Effector CD8-positive, alpha-beta T cell (primary cell): ENCODE data around the gene FRRS1.
"Not testable (repeated sequence)": the region's sequence is repeated elsewhere in the genome, so short reads cannot be mapped to it uniquely, and the experiment has no call there.

Source experiments
- DNase-seq: peaks from one replicate; lab custom pipeline; 2025; lab: John Stamatoyannopoulos, UW

The FRRS1 gene

DNA sequence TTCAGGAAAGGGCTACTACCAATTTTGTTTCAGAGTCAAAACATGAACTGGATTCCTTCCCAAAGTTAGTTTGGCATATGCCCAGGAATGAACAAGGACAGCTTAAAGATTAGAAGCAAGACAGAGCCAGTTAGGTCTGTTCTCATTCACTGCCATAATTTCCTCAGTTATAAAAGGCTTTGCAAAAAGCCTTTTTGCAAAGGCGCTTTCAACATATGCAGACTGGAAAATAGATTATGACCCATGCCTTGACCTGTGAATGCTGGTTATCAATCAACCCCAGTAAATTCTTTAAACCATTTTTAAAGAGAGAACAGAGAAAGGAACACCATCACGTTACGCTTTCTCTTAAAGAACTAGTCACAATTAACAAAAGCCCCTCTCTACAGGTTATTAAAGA lies 1.7 kb upstream of the FRRS1 start:
- DNase-seq = no peak

DNA sequence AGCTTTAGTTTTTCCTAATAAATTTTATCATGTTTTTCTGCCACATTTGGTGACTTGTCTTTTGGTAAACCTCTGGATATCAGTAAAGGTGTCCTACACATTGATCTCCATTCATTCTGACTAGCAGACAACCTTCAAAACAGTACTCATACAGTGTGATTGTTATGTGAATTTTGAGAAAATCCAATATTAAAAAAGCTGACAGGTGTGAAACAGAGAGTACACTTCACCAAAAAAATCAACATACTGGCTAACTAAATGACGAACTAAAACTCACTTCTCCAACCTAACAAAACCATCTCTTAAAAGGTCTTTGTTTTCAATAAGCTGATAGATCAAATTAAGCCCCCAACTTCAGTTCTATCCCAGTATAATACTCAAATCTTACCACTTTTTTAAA lies 1.5 kb downstream of the FRRS1 start:
- DNase-seq = no peak

DNA sequence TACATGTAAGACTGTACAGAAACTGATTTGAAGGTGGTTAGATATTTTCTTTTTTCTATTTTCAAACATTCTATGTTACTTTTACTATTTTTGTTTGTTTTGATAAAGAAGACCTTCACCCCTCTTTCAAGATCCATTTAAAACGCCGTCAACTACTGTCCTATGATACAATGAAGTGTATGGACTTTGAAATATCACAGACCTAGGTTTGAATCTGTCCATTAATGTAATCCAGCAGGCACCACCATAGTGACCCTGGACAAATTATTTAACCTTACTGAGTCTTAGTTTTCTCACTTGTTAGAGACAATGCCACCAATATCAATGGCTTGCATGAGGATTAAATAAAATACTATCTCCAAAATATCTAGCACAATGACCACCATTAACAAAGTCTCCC lies 2.0 kb downstream of the FRRS1 start:
- no peak for DNase-seq

DNA sequence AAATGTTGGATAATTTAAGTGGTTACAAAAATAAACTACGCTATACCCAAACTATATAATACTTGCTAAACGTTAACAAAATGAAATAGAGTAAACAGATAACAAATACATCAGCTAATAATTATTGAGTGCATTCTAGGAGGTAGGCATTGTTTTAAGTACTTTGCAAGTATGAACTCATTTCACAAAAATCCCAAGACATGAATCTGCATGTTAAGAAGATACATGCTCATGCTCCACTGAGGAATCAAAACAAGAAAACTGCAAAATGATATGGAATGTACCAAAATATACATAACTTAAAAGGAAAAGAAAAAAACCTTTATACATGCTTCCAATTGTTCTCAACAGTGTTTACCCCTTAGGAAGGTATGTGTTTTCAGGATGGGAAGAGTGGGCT lies 2.5 kb downstream of the FRRS1 start:
- DNase-seq = no peak

DNA sequence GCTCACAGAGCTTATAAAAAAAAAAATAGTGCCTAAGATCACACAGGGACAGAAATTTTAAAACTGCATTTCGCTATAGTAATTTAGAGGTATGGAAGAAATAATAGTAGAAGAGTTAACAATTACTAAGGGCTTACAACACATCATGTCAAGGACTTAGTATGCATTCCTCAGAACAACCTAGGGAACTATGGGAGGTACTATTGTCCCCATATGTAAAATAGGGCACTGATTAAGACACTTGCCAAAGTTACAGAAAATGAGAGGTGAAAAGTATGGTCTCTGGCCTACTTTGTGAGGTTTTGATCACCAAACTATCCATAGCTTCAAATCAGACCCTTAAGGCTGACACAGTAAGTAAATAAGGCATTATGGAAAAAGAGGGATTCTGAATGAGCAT lies 4.7 kb downstream of the FRRS1 start:
- DNase-seq = no peak

DNA sequence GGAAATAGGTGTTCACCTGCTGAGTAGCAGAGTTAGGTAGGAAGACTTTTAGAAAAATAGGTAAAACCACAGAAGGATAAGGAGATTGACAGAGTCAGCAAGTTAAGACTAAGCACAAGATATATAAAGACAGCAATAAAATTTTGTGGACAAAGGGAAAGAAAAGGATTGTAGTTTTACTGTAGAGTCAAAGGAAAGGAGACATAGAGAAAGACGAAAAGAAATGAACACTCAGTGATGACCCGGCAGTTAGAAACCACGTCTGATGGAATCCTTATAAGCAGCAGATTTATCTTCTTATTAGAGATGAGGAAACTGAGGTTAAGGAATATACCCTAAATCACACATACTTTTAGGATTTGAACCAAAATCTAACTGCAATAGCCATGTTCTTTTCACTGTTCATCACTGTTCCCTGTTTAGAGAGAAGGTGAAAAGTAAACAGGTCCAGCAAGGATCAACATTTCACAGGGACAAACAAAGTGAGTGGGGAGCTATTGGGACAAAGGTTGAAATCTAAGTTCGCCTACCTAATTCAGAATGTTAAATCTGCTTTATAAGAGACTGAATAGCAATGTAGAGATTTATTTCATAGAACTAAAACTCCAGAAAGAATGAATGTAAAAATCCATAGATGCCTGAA lies 6.8 kb downstream of the FRRS1 start:
- no peak for DNase-seq

DNA sequence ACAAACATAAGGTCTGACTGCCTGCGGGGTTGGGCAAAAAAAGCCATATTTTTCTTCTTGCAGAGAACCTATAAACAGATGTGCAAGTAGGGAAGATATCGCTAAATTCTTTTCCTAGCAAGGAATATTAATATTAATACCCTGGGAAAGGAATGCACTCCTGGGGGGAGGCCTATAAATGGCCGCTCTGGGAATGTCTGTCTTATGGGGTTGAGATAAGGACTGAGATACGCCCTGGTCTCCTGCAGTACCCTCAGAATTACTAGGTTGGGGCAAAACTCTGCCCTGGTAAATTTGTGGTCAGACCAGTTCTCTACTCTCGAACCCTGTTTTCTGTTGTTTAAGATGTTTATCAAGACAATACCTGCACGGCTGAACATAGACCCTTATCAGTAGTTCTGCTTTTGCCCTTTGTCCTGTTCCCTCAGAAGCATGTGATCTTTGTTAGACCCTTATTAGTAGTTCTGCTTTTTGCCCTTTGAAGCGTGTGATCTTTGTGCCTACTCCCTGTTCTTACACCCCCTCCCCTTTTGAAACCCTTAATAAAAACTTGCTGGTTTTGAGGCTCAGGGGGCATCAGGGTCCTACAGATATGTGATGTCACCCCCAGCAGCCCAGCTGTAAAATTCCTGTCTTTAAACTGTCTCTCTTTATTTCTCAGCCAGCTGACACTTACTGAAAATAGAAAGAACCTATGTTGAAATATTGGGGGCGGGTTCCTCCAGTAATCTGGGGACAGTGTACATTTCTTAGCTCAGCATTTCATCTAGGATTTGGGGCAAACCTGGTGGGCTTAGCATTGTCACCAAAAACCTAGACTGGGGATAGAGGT lies 7.5 kb downstream of the FRRS1 start:
- DNase-seq = not testable (repeated sequence)

DNA sequence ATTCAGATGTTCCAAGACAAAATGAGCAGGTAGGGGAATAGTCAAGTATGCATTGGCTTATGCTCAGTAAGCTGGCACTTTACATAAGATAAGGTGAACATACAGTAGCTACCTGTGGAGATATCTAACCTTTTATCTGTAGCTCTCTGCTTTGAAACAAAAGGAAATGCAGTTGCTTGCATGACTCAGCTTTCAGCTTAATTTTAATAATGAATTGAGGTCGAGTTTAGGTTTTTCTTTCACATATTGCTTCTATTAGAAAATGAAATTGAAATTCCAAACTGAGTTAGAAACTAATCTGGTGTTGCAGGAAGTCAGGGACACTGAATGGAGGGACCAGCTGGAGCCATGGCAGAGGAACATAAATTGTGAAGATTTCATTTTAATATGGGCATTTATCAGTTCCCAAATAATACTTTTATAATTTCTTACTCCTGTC lies 8.3 kb downstream of the FRRS1 start:
- no peak for DNase-seq

DNA sequence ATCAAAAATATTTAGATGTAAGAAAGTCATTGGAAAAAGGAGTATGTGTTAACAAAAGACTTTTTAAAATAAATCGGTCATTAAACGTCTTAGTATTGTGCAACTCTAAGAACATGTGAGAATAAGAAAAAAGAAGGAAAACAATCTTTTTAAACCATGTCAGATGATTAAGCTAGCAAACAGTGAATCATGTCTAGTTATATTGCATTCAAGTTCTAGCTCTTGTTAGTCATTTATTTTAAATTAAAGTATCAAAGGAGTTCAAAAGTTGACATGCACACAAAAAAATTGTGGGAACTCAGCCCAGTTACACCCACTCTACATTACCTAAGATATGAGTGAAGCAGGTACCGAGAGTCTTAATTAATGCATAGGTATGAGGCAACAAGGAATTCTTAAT lies 9.8 kb downstream of the FRRS1 start:
- no peak for DNase-seq

DNA sequence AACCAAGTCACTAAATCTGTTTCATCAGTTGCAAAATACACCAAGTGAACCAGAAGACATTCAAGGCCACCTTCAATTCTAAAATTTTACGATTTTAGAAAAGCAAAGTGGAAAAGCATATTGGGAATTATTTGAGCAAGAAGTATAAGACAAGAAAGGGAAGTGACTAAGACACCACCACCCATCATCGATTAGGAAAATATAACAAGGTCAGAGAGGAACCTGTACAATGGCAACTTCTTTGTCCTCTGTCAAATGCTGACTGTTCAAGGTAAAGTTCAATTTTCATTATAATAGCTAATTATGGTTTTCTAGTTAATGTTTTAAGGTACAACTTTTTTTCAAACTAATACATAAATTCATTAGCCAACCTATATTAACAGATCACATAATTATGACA lies 10.8 kb downstream of the FRRS1 start:
- no peak for DNase-seq

DNA sequence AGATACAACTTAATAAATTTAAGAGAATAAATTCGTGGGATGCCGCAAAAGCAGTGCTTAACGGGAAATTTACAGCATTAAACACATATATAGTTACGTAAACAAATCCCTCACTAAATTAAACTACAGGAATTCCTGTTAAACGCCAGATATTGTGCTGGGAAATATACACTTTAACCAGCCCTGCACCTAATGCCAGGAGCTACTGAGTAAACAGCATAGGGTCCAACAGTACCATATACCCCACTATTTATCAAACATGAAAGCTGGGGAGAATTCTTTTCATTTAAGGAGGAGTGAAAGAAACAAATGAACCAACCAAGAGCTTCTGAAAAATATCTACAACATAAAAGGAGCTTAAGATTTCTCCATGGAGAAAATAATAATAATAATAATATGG lies 11.7 kb downstream of the FRRS1 start:
- no peak for DNase-seq

DNA sequence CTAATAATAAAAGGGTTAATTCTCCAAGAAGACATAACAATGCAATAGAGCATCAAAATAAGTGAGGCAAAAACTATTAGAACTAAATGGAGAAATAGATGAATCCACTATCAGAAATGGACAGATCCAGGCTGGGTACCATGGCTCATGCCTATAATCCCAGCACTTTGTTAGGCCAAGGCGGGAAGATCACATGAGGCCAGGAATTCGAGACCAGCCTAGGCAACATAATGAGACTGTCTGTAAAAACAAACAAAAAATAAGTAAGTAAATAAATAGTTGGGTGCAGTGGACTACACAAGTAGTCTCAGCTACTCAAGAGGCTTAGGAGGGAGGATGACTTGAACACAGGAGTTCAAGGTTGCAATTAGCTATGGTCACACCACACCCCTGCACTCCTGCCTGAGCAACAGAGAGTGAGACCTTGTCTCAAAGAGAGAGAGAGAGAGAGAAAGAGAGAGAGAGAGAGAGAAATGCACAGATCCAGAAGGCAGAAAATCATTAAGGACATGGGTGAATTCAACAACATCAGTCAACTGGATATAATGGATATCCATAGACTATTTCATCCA lies 12.3 kb downstream of the FRRS1 start:
- DNase-seq = no peak

DNA sequence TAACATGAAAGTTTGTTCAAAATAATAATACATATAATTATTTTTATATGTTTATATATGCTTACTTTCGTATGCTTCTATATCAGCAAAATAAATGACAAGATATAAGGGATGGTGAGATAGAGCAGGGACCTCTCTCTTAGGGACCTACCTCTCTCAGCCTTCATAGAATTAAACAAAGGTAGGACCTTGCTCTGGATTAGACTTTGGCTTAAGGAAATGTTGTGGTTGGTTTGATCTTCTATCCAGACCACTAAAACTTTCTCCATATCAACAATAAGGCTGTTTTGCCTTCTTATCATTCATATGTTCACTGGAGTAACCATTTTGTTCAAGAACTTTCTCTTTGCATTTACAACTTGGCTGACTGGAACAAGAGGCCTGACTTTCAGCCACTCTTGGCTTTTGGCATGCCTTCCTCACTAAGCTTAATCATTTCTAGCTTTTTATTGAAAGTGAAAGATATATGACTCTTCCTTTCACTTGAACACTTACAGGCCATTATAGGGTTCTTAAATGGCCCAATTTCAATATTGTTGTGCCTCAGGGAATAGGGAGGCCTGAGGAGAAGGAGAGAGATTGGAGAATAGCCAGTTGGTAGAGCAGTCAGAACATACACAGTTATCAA lies 14.4 kb downstream of the FRRS1 start:
- DNase-seq = no peak

DNA sequence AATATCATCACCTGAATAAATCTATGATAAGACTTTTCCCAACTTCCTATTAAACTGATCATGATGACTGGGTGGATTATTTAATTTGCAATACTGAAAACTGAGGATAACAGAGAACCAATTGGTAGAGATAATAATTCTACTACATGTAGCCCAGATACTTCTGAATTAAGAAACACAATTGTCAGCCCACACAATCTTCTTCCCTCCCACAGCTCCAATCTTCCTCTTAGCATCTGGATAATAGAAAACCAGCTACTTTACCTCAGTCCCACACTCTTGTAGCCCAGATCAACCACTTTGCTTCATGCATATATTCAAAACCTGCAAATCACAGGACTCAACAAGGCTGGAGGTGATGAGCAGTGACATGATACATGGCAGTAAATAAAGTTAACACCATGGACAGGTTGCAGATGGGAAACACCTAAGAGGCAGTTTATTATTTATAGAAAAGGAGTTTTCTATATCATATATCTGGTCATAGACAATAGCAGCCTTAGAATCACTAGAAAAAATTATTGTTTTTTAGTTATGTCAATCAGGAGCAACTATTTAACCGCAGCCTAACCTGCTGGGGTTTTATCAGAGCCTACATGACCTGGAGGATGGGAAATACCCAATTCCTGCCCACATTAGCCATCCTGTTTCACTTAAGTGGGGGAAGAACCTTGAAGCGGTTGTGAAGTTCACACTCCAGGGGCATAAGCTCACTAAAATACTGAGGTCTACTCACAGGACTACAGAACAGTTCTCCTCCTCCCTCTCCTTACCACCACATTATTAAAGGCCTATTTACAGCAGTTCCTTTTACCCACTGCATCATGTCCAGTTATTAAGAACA lies 16.7 kb downstream of the FRRS1 start:
- DNase-seq = no peak

DNA sequence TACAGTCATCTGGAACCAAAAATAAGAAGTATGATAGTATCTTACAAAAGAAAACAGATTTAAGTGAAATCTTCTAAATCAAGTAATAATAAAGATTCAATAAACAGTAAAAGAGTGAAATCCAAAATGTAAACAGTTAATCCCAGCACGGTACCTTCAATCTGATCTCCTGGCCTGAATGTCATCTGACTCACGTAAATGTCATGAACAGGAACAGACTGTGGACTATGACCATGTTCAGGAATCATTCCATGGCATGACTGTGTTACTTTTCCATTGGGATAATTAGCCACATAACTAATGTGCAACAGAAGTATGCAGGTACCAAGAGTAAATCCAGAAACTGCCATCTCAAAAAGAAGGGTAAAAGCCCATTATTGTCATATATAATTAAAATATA lies 18.0 kb downstream of the FRRS1 start:
- no peak for DNase-seq

DNA sequence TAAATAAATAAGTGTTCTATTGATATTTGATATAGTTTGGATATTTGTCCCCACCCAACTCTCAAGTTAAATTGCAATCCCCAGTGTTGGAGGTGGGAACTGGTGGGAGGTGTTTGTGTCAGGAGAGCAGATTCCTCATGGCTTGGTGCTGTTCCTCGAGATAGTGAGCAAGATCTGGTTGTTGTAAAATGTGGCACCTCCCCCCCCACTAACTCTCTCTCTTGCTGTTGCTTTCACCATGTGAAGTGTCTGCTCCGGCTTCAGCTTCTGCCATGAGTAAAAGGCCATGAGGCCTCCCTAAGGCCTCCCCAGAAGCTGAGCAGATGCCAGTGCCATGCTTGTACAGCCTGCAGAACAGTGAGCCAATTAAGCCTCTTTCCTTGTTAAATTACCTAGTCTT lies 20.8 kb downstream of the FRRS1 start:
- no peak for DNase-seq

DNA sequence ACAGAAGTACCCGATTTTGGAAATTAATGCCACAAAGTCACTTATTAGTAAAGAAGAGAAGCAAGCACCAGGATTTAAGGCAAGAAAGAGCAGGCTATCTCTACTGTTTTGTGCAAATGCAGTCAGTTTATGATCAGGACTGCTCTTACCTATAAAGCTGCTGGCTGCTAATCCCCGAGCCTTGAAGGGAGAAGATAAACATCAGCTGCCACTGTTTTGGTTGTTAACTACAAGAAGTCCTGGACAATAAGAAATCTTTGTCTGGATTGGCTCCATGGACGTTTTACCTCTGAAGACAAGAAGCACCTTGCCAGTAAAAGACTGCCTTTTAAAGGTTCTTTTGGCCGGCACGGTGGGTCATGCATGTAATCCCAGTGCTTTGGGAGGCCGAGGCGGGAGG lies 21.4 kb downstream of the FRRS1 start:
- DNase-seq = no peak

DNA sequence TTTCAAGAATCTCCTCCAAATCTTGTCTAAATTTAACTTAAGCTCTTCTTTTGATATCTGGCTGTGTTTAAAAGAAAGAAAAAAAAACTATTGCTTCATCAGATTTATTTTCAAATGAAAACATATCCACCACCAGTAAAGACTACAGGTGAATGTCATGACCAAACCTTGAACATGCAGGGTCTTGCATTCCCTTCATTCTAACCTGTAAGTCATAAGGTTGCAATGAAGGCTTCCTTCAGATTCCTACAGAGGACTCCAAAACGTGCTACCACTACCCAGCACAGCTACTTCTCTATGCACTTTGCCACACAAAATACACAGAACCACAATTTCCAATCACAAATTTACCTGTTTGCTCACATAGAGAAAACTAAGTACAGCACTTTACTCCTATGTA lies 26.3 kb downstream of the FRRS1 start:
- DNase-seq = no peak

DNA sequence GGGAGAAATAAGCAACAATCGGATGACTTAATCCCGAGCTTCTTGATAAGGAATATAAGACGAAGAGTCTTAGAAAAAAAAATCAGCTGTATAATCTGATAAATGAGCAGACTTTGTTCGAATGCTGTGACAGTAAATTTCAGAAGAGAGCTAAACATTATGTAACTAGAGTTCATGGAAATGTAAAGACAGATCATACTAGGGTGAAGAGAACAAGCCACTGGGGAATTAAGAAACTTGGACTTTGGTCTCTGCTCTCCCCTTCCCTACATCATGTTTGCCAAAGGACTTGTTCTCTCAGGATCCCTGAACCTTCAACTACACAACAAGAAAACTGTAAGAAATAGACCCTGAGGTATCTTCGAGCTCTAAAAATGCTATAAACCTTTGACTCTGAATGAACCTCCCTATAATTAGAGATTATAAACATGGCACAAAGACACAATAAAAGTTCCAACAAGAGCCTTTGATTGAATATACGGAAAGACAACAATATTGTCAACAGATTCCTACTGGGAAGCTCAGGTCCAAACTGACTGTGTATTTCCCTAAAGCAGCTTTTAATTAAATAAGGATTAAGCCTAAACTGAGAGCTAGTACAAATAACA lies 27.5 kb downstream of the FRRS1 start:
- DNase-seq = no peak

DNA sequence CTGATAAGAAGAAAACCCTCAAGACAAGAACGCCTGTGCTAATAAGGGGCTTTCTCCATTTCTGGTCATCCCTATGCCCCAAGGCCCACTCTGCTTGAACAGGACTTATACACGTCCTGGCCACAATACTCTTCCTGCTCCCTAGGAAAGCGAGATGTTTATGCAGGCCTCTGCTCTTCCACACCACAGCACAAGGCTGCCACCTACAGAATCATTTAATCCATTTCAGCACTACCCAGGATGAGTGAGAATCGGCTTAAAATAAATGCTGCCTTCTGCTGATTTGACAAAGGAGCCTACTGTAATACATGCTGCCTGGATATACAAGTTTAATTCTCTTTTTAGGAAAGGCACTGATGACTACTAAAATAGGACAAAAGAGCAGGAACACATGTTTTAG lies 29.4 kb downstream of the FRRS1 start:
- no peak for DNase-seq

DNA sequence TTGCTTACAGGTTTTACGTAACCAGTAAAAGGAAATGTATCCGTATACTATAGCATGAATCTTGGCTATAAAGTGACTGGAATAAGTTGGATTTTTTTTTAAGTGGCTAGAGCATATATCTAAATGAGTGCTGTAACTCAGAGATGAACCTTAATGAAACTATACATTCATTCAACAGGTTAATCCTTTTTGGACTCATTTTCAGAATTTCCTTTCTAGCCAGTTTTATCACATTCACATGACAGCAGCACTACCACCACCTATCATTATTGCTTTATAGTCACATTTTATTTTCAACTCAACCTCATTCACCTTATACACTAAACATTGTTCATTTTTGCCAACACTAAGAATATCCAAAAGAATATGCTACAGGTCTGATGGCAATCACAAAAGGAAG lies 30.6 kb downstream of the FRRS1 start:
- DNase-seq = no peak

DNA sequence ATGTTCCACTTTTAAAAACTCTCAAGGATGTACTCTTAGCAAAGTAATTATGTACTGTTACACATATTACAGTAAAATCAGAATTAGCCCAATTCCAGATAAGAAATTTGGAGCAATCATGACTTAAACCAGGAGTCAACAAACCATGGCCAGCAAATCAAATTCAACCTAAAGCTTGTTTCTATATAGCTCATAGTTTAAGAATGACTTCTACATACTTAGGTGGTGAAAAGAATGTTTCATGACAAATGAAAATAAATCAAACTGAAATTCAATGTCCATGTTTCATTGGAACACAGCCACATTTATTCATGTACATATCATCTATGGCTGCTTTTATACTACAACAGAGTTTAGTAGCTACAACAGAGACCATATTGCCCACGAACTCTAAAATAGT lies 35.1 kb downstream of the FRRS1 start:
- no peak for DNase-seq
